IMR-90 (cell line): ENCODE data around the gene MUC21. TPM values are rescaled to one million over a fixed set of nuclear protein-coding genes. Genes with fewer than 3 reads are reported as not detected.

Experiments
- ATAC-seq: fragments of 200-7000 bp; cut with Tn5 transposase; 2 replicates; pipeline ENCODE4 v1.9.1; 2020; ENCODE audit warnings: low read depth, mild to moderate bottlenecking, moderate library complexity
- BruUV-seq: library from RNA; stranded (reverse); fragments of 400-500 nt; replicated peaks from 2 replicates; lab custom pipeline; 2021; lab: Mats Ljungman, UMichigan
- CTCF ChIA-PET: fragments of 300-600 bp; formaldehyde crosslinking; extraction: SDS; loops from one replicate; lab custom pipeline; 2021; ENCODE audit warnings: antibody characterized with exemption; lab: Yijun Ruan, JAX
- POLR2A ChIA-PET: fragments of 300-600 bp; sonication (Branson Sonifier 250); formaldehyde crosslinking; loops from one replicate; lab custom pipeline; 2022; ENCODE audit warnings: antibody characterized with exemption; ENCODE audit not compliant: unreplicated experiment; lab: Charles Lee
- DNase-seq: peaks from one replicate; pipeline ENCODE4 v3.0.0; 2013
- H2AFZ ChIP-seq: replicated peaks from 2 replicates; pipeline ENCODE3; 2013; ENCODE audit warnings: low read length, mild to moderate bottlenecking; ENCODE audit not compliant: poor library complexity
- H2AK5ac ChIP-seq: 2 replicates; pipeline ENCODE4 v1.6.1; 2013; ENCODE audit warnings: low read depth, low read length, inconsistent platforms
- H2AK9ac ChIP-seq: replicated peaks from 2 replicates; pipeline ENCODE3; 2013; ENCODE audit warnings: mild to moderate bottlenecking, low read depth, low read length, moderate library complexity; ENCODE audit not compliant: poor library complexity
- H2BK120ac ChIP-seq: 2 replicates; pipeline ENCODE4 v1.6.1; 2013; ENCODE audit warnings: low read depth, low read length, inconsistent platforms
- H2BK15ac ChIP-seq: 3 replicates; pipeline ENCODE4 v1.6.1; 2013; ENCODE audit warnings: low read depth, low read length, inconsistent platforms
- H2BK20ac ChIP-seq: 2 replicates; pipeline ENCODE4 v1.6.1; 2013; ENCODE audit warnings: low read depth, mild to moderate bottlenecking, inconsistent platforms, low read length, moderate library complexity
- H2BK5ac ChIP-seq: 2 replicates; pipeline ENCODE4 v1.6.1; 2013; ENCODE audit warnings: mild to moderate bottlenecking, low read depth, low read length, inconsistent platforms; ENCODE audit not compliant: poor library complexity, severe bottlenecking
- H3K14ac ChIP-seq: replicated peaks from 2 replicates; pipeline ENCODE4 v1.6.1; 2013; ENCODE audit warnings: low read depth, low read length, inconsistent platforms
- H3K18ac ChIP-seq: 2 replicates; pipeline ENCODE4 v1.6.1; 2013; ENCODE audit warnings: low read depth, low read length, control low read depth
- H3K23ac ChIP-seq: 2 replicates; pipeline ENCODE4 v1.6.1; 2013; ENCODE audit warnings: low read depth, low read length, inconsistent platforms
- H3K27ac ChIP-seq: 2 replicates; pipeline ENCODE4 v1.5.1; 2013; ENCODE audit warnings: mild to moderate bottlenecking, control low read depth, low read length; ENCODE audit not compliant: insufficient read depth
- H3K27me3 ChIP-seq: 2 replicates; pipeline ENCODE4 v1.6.1; 2013; ENCODE audit warnings: low read length; ENCODE audit not compliant: control insufficient read depth, insufficient read depth
- H3K36me3 ChIP-seq: 2 replicates; pipeline ENCODE4 v1.6.1; 2013; ENCODE audit warnings: low read length, mixed read lengths; ENCODE audit not compliant: control insufficient read depth, insufficient read depth
- H3K4ac ChIP-seq: 2 replicates; pipeline ENCODE4 v1.6.1; 2013; ENCODE audit warnings: low read depth, low read length, inconsistent platforms
- H3K4me1 ChIP-seq: 2 replicates; pipeline ENCODE4 v1.6.1; 2013; ENCODE audit warnings: low read length, mixed read lengths; ENCODE audit not compliant: control insufficient read depth, insufficient read depth
- H3K4me2 ChIP-seq: 2 replicates; pipeline ENCODE4 v1.6.1; 2013; ENCODE audit warnings: low read depth, mild to moderate bottlenecking, control low read depth, low read length, moderate library complexity
- H3K4me3 ChIP-seq: 2 replicates; pipeline ENCODE4 v1.5.1; 2013; ENCODE audit warnings: low read depth, mild to moderate bottlenecking, control low read depth, low read length, moderate library complexity; ENCODE audit not compliant: insufficient read depth
- H3K56ac ChIP-seq: 2 replicates; pipeline ENCODE4 v1.6.1; 2013; ENCODE audit warnings: low read length, inconsistent platforms; ENCODE audit not compliant: insufficient read depth; ENCODE audit errors: extremely low read depth
- H3K79me1 ChIP-seq, 2 experiments: 2 replicates each; pipeline ENCODE4 v1.6.1; 2013; ENCODE audit warnings: low read length in 2 of 2, inconsistent platforms in 1 of 2, low read depth in 1 of 2
- H3K9ac ChIP-seq: 2 replicates; pipeline ENCODE4 v1.6.1; 2013; ENCODE audit warnings: low read depth, low read length, control low read depth
- H3K9me1 ChIP-seq: 2 replicates; pipeline ENCODE4 v1.6.1; 2013; ENCODE audit warnings: low read length, inconsistent platforms; ENCODE audit not compliant: insufficient read depth
- H3K9me3 ChIP-seq: 2 replicates; pipeline ENCODE4 v1.6.1; 2013; ENCODE audit warnings: low read length; ENCODE audit not compliant: control insufficient read depth, insufficient read depth
- H4K20me1 ChIP-seq: 2 replicates; pipeline ENCODE4 v1.6.1; 2013; ENCODE audit warnings: low read length, inconsistent platforms; ENCODE audit not compliant: insufficient read depth
- H4K5ac ChIP-seq: 2 replicates; pipeline ENCODE4 v1.6.1; 2013; ENCODE audit warnings: mild to moderate bottlenecking, low read depth, low read length, control low read depth
- H4K8ac ChIP-seq, 2 experiments: 2 replicates each; pipeline ENCODE4 v1.6.1; 2013; ENCODE audit warnings: low read depth in 2 of 2, low read length in 2 of 2, control low read depth in 1 of 2, inconsistent platforms in 1 of 2
- H4K91ac ChIP-seq: 2 replicates; pipeline ENCODE4 v1.6.1; 2013; ENCODE audit warnings: low read depth, low read length, inconsistent platforms; ENCODE audit not compliant: insufficient read depth
- BHLHE40 ChIP-seq: fragments of 150-350 bp; IDR thresholded peaks from 2 replicates; pipeline ENCODE4 v1.6.1; 2016; ENCODE audit warnings: mild to moderate bottlenecking, low read depth, low read length
- CEBPB ChIP-seq: IDR thresholded peaks from 2 replicates; pipeline ENCODE4 v1.6.1; 2012; ENCODE audit warnings: low read depth, low read length, improper control_type of control experiment
- CHD1 ChIP-seq: IDR thresholded peaks from 2 replicates; pipeline ENCODE4 v1.6.1; 2012; ENCODE audit warnings: low read depth, low read length, improper control_type of control experiment
- CTCF ChIP-seq: conservative IDR thresholded peaks from 2 replicates; pipeline ENCODE4 v1.5.1; 2012; ENCODE audit warnings: mild to moderate bottlenecking, low read depth, low read length, improper control_type of control experiment
- FOS ChIP-seq: fragments of 150-350 bp; IDR thresholded peaks from 2 replicates; pipeline ENCODE4 v1.6.1; 2016; ENCODE audit warnings: low read depth, low read length
- MAFK ChIP-seq: IDR thresholded peaks from 2 replicates; pipeline ENCODE4 v1.6.1; 2012; ENCODE audit warnings: low read depth, low read length, improper control_type of control experiment
- MAZ ChIP-seq: IDR thresholded peaks from 2 replicates; pipeline ENCODE4 v1.6.1; 2012; ENCODE audit warnings: low read depth, mild to moderate bottlenecking, low read length, improper control_type of control experiment, moderate library complexity, borderline replicate concordance
- MXI1 ChIP-seq: IDR thresholded peaks from 2 replicates; pipeline ENCODE4 v1.6.1; 2012; ENCODE audit warnings: low read depth, mild to moderate bottlenecking, low read length, moderate library complexity, borderline replicate concordance
- NFE2L2 ChIP-seq: fragments of 150-350 bp; IDR thresholded peaks from 2 replicates; pipeline ENCODE4 v1.6.1; 2016; ENCODE audit warnings: low read depth, mild to moderate bottlenecking, low read length
- POLR2A ChIP-seq: IDR thresholded peaks from 2 replicates; pipeline ENCODE4 v1.6.1; 2012; ENCODE audit warnings: mild to moderate bottlenecking, low read depth, low read length
- RAD21 ChIP-seq: IDR thresholded peaks from 2 replicates; pipeline ENCODE4 v1.6.1; 2012; ENCODE audit warnings: low read length, improper control_type of control experiment
- RCOR1 ChIP-seq: IDR thresholded peaks from 2 replicates; pipeline ENCODE4 v1.6.1; 2012; ENCODE audit warnings: mild to moderate bottlenecking, low read length, improper control_type of control experiment; ENCODE audit not compliant: insufficient replicate concordance
- RFX5 ChIP-seq: IDR thresholded peaks from 2 replicates; pipeline ENCODE4 v1.8.0; 2012; ENCODE audit warnings: low read depth, mild to moderate bottlenecking, low read length, moderate library complexity
- SMC3 ChIP-seq: fragments of 150-350 bp; IDR thresholded peaks from 2 replicates; pipeline ENCODE4 v1.6.1; 2016; ENCODE audit warnings: low read depth, mild to moderate bottlenecking, antibody characterized with exemption, low read length, moderate library complexity
- USF2 ChIP-seq: fragments of 150-350 bp; IDR thresholded peaks from 2 replicates; pipeline ENCODE4 v1.6.1; 2017; ENCODE audit warnings: mild to moderate bottlenecking, antibody characterized with exemption, low read length, low read depth
- WGBS, 2 experiments: methylation state at CpG; one replicate each; pipeline versions ENCODE4 v1.1.5 to v1.1.7; 2013; ENCODE audit warnings: missing lambda C conversion rate in 2 of 2; ENCODE audit not compliant: insufficient read length in 1 of 2; ENCODE audit errors: extremely low coverage in 2 of 2; 5-methylcytosine and 5-hydroxymethylcytosine counted together
- dilution Hi-C: fragments of 300-500 bp; cut with HindIII; formaldehyde crosslinking; loops from one replicate; pipeline ENCODE4 v1.14.3; 2018; ENCODE audit warnings: low sequenced_read_pairs; ENCODE audit not compliant: unreplicated experiment
- in situ Hi-C: fragments of 300-500 bp; cut with MboI; formaldehyde crosslinking; loops from 3 replicates; pipeline ENCODE4 v1.14.3; 2019; ENCODE audit warnings: low sequenced_read_pairs, inconsistent platforms, mixed read lengths
- intact Hi-C: fragments of 100-400 bp; cut with micrococcal nuclease; formaldehyde crosslinking; loops from 2 replicates; pipeline ENCODE4 v1.10.0; 2022
- polyA plus RNA-seq, 3 experiments: library from polyadenylated mRNA; depleted of rRNA; stranded (reverse); fragments of >200 nt; gene quantifications; 2 replicates each; pipeline ENCODE4 v1.2.3, GENCODE V29; 2012; ENCODE audit warnings: low replicate concordance in 1 of 3
- total RNA-seq: library from RNA; depleted of rRNA; stranded (reverse); fragments of >200 nt; gene quantifications from 2 replicates; pipeline ENCODE4 v1.2.3, GENCODE V29; 2012

MUC21 gene
- total and polyA plus RNA-seq, 2 of the 4 experiments (the other 2 are of a cell fraction) = not detected

GRCh38 chr6:30942338-30943060, 41.0 kb upstream of the MUC21 start:
- Histone ChIP-seq H4K91ac (peak overlapping the region; percentile 73), H4K8ac (peak overlapping the region; percentile 31 to 89; a peak in 3 of 4 replicates), H3K23ac (peak overlapping the region; percentile 87; the same call in 1 of the 2 replicates), H3K27me3 (peaks cover 55% of the 10 kb centered on the region), H3K4me3 (no peak overlapping the region), H3K9me3 (no peaks in the 10 kb centered on the region), H2BK15ac (peak overlapping the region; percentile 68; the same call in 2 of the 3 replicates), H2BK5ac (no peak overlapping the region), H2AFZ (peak overlapping the region; percentile 93), H3K4me2 (0 out of 2 replicates have a peak overlapping the region, but pooled peaks have one; percentile 21), H2BK120ac (peak overlapping the region; percentile 86), H3K4me1 (peaks cover 1% of the 10 kb centered on the region; the same call in 1 of the 2 replicates), H2BK20ac (peak overlapping the region; percentile 87), H4K20me1 (no peaks in the 10 kb centered on the region), H2AK5ac (peak overlapping the region; percentile 69), H3K18ac (no peak overlapping the region), H2AK9ac (peak overlapping the region; percentile 67), H3K4ac (peak overlapping the region; percentile 82), H3K27ac (no peak overlapping the region), H4K5ac (no peak overlapping the region), H3K79me1 (no peaks in the 10 kb centered on the region), H3K14ac (peak overlapping the region; percentile 91), H3K9me1 (peaks cover 10% of the 10 kb centered on the region), H3K36me3 (no peaks in the 10 kb centered on the region), H3K56ac (no peak overlapping the region), H3K9ac (no peak overlapping the region)
- dilution Hi-C loops (no loop called here), intact Hi-C loops (loop anchor here (1.0 kb wide), 1 partner anchor 128 kb away; no protein-coding TSS in a partner anchor), in situ Hi-C loops (no loop called here)
- ChIA-PET CTCF (interaction anchor here (0.6 to 1.5 kb wide), 8 partner anchors 19 to 145 kb away, joined by 3 to 11 read pairs (median 4); no protein-coding TSS in a partner anchor), POLR2A (no interaction called here)
- no TSS peak for BruUV-seq
- WGBS, 2 experiments = 0% methylated on average over 7 of the region's 15 CpGs; no CpG with 5 or more reads in 1 of the 2 experiments
- DNase-seq (peak; percentile 76), ATAC-seq (peak; percentile 99)
- TF ChIP-seq USF2 (peak; percentile 46; the same call in 1 of the 2 replicates), RFX5 (no peak), POLR2A (no peak), CHD1 (no peak), MAFK (no peak), SMC3 (peak; percentile 78), CTCF (peak; percentile 71), CEBPB (no peak), BHLHE40 (no peak), FOS (no peak), RAD21 (peak; percentile 62), NFE2L2 (no peak), MXI1 (no peak), RCOR1 (no peak), MAZ (peak; percentile 46; the same call in 1 of the 2 replicates)
